Mucosa of descending colon (tissue), 3 donors: Measurements from ENCODE around the gene TBL1X. TPM values are rescaled to one million over a fixed set of nuclear protein-coding genes. Genes with fewer than 3 reads are reported as not detected.

Experiments
- ATAC-seq: fragments of 200-7000 bp; cut with Tn5 transposase; one replicate; pipeline ENCODE4 v1.9.1; 2020; ENCODE audit warnings: mild to moderate bottlenecking, moderate library complexity
- DNase-seq, 3 donors: peaks; one replicate each; pipeline ENCODE4 v3.0.0-alpha.2; 2020
- H3K36me3 ChIP-seq: fragments of 200-600 bp; one replicate; pipeline ENCODE4 v1.8.0; 2021; ENCODE audit warnings: low read depth, mild to moderate bottlenecking
- H3K4me1 ChIP-seq: fragments of 200-600 bp; one replicate; pipeline ENCODE4 v1.8.0; 2021; ENCODE audit warnings: low read depth, mild to moderate bottlenecking
- H3K4me3 ChIP-seq: fragments of 200-600 bp; one replicate; pipeline ENCODE4 v1.8.0; 2021; ENCODE audit warnings: mild to moderate bottlenecking
- H3K9me3 ChIP-seq: fragments of 200-600 bp; one replicate; pipeline ENCODE4 v1.8.0; 2021; ENCODE audit warnings: mild to moderate bottlenecking
- intact Hi-C, 2 donors: fragments of 100-400 bp; cut with DNase I in 1 of 2; cut with micrococcal nuclease in 1 of 2; formaldehyde crosslinking; loops; one replicate each; pipeline versions ENCODE4 v1.11.0 to v1.11.1; 2022; cut with DNase I, micrococcal nuclease
- total RNA-seq, 3 donors: library from RNA; stranded (reverse); fragmentation: NEBNext Ultra II Directional in 2 of 3; extraction: Animal tissue kit (Norgen Biotek cat#: 25700) in 2 of 3; gene quantifications; one replicate each; pipeline versions ENCODE4 v1.2.1 to v1.2.4, GENCODE V29; 2021 to 2023
- TF ChIP-seq, protein P1 (sequence below): fragments of 200-600 bp; IDR thresholded peaks from one replicate; pipeline ENCODE4 v1.8.0; 2022; ENCODE audit warnings: antibody characterized with exemption, mild to moderate bottlenecking
- donor health status: DM: no; HTN: no; CAD: no; lungs with moderate emphysema.
- donor health status: DM: no; HTN: no; CAD: no.
- donor health status: DM: no; HTN: yes; CAD: no.

The TBL1X gene
- total RNA-seq, 3 donors from 2014 or later, result 12.1 to 26.6 (median 16.3) TPM

DNA sequence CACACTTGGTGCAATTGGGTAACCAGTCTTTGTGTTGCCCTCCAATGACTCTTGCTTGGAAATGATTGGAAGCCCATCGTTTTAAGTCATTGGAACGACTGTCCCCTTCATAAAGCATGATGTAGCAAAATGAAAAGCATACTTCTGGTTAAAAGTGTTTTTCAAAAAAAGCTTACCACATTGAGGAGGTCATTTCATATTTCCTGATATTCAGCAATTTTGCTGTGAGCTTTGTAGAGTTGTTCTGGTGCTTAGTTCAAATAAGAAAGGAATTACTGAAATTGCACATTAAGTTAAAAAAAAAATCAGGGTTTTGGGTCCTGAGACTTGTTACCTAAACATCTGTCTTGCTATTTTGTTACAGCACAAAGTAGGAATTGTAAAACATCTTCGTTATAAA lies 51.8 kb downstream of the TBL1X start:
- no peak for ATAC-seq
- Histone ChIP-seq H3K4me3 (no peak overlapping the region), H3K4me1 (no peaks in the 10 kb centered on the region)

DNA sequence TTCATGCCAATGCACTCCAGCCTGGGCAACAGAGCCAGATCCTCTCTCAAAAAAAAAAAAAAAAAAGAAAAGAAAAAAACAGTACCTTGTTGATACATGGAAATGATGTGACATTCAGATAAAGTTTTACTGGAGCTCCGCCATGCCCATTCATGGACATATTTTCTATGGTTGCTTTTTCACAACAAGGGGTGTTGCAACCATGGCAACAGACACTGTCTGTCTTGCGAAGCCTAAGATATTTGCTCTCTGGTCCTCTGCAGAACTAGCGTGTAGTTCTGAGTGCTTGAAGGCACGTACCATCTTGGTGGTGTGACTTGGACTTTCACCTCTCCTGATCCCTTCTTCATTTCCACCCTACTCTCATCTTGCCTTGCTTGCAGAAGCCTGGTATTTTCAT lies 53.2 kb downstream of the TBL1X start:
- no peaks in the 10 kb centered on the region for H3K4me1 ChIP-seq
- no peaks in the 10 kb centered on the region for H3K36me3 ChIP-seq
- intact Hi-C loops, result no loop called here
- H3K9me3 ChIP-seq, result no peaks in the 10 kb centered on the region
- TF ChIP-seq, protein P1, sequence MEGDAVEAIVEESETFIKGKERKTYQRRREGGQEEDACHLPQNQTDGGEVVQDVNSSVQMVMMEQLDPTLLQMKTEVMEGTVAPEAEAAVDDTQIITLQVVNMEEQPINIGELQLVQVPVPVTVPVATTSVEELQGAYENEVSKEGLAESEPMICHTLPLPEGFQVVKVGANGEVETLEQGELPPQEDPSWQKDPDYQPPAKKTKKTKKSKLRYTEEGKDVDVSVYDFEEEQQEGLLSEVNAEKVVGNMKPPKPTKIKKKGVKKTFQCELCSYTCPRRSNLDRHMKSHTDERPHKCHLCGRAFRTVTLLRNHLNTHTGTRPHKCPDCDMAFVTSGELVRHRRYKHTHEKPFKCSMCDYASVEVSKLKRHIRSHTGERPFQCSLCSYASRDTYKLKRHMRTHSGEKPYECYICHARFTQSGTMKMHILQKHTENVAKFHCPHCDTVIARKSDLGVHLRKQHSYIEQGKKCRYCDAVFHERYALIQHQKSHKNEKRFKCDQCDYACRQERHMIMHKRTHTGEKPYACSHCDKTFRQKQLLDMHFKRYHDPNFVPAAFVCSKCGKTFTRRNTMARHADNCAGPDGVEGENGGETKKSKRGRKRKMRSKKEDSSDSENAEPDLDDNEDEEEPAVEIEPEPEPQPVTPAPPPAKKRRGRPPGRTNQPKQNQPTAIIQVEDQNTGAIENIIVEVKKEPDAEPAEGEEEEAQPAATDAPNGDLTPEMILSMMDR, result no peak
- ATAC-seq, result no peak
- DNase-seq, result no peak
- no peak overlapping the region for H3K4me3 ChIP-seq

More for the DNA sequence above, 51.8 kb downstream of the TBL1X start:
- no peaks in the 10 kb centered on the region for H3K9me3 ChIP-seq
- no peak for DNase-seq
- TF ChIP-seq, protein P1, result no peak
- no peaks in the 10 kb centered on the region for H3K36me3 ChIP-seq
- intact Hi-C loops, result no loop called here

DNA sequence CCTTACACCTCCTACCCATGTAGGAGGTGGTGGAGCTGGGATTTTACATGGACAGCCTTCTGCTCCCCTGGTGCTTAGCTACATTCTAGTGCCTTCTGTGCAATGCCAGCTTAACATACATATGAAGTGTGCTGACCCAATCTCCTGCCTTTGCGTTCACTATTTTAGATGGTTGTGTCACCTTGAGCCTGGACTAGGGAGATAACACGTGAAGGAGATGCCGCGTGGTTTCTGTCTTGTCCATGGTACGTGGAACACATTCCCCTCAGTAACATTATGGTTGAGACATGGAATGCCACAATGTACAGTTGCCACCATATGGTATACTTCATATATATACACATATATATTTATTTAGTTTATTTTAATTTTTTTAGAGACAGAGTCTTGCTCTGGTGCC lies 54.0 kb downstream of the TBL1X start:
- intact Hi-C loops, result no loop called here
- Histone ChIP-seq H3K9me3 (no peaks in the 10 kb centered on the region), H3K4me1 (no peaks in the 10 kb centered on the region), H3K4me3 (no peak overlapping the region), H3K36me3 (no peaks in the 10 kb centered on the region)
- TF ChIP-seq, protein P1, result no peak
- no peak for DNase-seq
- ATAC-seq, result no peak

DNA sequence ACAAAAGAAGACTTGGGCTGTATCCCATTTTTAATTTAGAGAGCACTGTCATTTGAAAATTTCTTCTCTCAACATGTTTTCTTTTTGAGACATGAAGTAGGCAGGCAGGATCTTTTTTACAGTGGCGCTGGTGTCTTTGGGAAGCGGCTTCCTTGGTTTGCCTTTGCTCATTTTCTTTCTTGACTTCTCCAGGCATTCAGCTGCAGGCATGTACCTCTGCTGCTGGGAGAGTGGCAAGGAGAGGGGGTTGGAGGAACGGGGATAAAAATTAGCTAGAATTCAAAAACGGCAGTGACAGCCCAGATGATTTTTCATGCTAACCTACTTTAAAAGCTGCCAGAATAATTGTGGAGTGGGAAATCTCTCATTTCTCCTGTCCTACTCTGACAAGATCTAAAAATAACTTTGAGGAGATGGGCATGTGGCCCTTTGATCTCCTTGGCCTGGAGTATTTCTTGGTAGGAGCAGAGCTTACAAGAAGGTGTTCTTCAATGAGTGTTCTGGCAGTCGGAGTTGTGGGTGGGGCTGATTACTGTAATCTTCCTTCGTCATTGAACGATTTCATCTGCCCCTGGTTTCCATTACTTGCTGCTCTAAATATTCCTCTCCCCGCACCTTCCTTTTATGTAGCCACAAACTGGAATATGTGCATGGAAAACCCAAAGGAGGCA lies 54.8 kb downstream of the TBL1X start:
- ATAC-seq, result no peak
- intact Hi-C loops, result no loop called here
- Histone ChIP-seq H3K4me1 (no peaks in the 10 kb centered on the region), H3K4me3 (no peak overlapping the region), H3K36me3 (no peaks in the 10 kb centered on the region), H3K9me3 (no peaks in the 10 kb centered on the region)
- DNase-seq, result no peak
- TF ChIP-seq, protein P1, result no peak

DNA sequence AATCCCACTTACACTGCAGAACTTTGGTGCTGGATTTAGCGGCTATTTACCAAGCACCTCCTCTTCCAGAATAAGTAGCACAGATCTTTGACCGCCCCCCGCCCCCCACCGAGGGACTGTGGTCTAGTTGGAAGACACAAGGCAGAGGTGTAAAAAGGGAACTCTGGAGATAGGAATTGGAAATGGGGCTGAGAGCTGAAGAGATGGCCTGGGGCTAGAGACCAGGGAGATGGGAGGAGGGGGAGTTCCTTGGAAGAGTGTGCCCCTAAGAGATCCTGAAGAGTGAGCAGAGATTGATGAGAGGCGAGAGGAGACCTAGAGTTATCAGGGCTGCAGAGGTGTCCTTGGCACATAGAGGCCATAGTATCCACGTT lies 55.3 kb downstream of the TBL1X start:
- Histone ChIP-seq H3K4me1 (no peaks in the 10 kb centered on the region), H3K9me3 (no peaks in the 10 kb centered on the region), H3K4me3 (no peak overlapping the region), H3K36me3 (no peaks in the 10 kb centered on the region)
- TF ChIP-seq, protein P1, result no peak
- intact Hi-C loops, result no loop called here
- DNase-seq, result no peak
- no peak for ATAC-seq
